HG02588 (cell line): Measurements from ENCODE around the gene CALB2.

Experiments used
- ATAC-seq: cut with Tn5 transposase; IDR thresholded peaks from one replicate; pipeline ENCODE4 v1.9.1; 2021; ENCODE audit warnings: mild to moderate bottlenecking, moderate library complexity; ENCODE audit not compliant: unreplicated experiment

The CALB2 gene

DNA sequence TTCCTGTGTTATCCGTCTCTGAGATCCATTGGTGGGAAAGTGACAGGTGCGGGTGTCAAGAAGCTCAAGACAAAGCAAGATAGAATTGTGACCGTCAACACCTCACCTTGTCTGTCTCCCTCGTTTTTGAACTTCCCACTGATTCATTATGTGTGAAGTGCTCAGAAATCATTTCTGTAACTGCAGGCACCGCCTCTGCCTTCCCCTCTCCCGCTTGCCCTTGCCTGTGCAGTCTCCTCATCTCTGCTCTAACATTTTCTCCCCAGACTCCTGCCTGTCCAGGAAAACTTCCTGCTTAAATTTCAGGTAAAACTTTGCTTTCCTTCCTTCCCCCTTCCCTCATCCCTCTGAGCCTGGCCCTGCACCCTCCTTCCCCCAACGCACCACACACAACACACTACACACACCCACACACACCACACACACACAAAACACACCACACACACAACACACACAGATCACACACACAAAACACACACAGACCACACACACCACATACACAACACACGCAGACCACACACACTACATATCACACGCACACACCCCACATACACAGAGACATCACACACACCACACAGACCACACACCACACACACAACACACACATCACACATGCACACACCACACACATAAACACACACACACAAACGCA, 25.7 kb downstream of the CALB2 start:
- no peak for ATAC-seq

DNA sequence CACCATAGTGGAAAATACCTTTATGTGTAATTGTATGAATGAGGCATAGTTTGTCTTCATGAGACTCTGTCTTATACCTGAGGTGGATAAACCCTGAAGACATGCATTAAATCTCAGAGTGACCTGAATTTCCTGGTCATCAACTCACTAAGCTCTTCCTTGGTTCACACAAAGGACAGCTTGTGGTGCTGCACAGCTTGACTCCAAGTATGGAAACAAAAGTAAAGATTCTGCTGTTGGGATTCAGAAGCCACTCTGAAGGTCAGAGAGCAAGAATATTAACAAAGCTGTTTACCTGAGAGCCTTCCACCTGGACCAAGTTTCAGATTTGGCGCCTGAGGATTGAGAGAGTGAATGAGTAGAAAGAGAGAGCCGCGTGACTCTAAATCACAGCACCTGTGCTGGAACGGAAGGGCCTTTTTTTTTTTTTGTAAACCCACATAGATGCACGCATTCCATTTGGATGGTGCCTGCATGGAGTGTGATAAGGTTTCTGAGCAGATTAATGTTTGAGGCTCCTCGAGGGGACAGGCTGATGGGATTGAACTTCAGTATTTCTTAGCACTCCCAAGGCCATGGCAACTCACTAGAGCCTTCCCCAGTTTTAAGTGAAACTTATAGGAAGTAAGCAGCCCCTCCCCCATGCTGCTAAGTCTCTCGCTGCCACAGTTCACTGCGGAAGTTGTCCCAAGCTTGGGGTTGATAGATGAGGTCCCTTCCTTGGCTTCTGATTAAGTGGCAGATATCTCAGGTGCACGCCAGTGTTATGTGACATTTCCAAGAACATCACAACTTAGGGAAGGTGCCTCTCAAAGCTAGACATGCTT, 28.7 kb downstream of the CALB2 start:
- no peak for ATAC-seq

DNA sequence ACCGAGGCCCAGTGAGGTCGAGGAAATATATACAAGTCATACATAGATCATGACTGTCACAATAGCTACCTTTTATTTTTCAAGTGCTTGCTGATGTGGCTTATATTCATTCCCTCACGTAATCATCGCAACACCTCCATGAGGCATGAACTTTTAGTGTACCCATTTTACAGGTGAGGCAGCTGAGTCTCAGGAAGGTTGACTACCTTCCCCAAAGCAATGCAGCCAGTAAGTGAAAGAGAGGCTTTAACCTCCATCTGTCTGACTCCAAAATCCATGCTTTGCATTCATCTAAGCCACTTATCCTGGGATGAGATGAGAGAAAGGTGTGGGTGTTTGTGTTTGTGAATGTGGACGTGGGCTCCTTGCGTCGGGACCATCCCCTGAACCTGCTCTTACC, 30.8 kb downstream of the CALB2 start:
- ATAC-seq = no peak

DNA sequence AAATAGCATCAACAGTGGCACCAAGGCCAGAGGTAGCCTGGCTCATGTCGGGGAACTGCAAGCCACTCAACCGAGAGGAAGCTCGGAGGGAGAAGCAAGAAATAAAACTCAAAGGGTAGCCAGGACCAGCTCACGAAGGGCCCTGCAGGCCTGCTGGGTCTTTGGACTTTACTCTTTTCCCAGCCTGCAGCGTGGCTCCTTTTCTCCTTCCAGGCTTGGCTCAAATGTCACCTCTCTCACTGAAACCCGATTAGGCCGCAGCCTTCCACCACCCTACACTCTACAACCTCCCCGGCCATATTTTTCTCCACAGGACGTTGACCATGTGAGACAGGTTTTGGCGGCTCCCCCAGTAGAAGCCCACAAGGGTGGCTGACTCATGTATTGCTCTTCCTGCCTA, 38.1 kb downstream of the CALB2 start:
- ATAC-seq = no peak

DNA sequence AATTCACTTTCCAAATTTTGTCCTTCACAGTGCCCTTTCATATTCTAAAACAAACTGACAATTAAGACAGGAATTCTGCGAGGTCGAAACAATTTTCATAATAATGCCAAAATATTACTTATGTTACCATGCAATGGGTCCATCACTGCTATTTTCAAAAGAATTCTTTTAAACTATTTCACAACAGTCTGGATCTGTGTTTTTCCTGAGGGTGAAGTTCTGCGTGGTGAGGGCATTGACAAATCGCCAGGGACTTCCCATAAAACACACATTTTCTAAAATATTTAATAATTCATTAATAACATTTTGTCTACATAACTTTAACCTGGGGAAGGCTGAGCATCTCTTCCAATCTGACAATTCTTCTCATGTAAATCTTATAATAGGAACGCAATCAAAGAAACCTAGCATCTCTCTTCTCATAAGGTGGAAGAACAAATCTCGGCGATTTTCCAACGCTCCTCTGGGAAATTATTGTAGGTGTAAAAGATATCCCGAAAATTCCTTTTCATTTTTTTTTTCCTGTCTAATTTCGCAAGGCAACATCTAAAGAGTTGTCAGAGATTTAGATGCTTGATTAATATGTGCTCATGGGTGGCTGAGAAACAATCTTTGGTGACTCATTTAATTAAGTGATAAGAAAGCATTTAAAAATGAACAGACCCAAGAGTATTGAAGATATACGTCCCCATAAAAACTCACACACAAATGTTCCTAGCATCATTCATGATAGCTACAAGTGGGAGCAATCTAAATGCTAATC, 41.5 kb downstream of the CALB2 start:
- ATAC-seq = no peak

DNA sequence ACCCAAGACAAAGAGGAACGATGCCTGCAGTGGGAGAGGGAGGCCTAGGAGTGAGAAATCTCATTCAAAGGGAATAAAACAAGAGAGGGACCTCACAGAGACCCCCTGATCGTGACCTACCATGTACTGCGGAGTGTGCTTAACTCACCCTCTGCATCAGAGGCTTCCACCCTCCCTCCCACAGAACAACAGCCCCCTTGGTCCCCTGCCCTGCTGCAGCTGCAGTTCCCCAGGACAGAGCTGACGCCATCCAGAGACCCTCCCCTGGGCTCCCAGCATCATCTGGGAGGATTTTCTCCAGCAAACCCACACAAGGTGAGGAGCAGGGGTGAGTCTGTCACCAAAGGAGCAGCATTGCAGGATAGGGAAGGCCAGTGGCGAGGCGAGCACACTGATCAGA, 43.5 kb downstream of the CALB2 start:
- no peak for ATAC-seq

DNA sequence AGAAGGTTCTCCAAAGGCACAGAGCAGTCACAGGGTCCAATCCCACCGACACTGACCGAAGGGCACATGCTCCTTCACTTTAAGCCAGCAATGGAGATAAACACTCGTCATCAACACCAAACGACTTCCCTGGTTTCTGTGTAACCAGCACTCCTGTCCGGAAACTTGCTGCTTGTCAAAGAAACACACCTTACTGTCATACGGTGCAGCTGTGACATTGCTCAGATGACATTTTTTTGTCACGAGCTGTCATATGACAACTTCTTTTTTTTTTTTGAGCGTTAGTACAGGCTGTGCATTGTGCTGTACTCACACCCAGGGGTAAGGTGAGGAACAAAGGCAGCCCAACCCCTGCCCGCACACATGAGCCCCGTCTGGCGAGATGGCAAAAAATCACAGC, 44.2 kb downstream of the CALB2 start:
- ATAC-seq = no peak

DNA sequence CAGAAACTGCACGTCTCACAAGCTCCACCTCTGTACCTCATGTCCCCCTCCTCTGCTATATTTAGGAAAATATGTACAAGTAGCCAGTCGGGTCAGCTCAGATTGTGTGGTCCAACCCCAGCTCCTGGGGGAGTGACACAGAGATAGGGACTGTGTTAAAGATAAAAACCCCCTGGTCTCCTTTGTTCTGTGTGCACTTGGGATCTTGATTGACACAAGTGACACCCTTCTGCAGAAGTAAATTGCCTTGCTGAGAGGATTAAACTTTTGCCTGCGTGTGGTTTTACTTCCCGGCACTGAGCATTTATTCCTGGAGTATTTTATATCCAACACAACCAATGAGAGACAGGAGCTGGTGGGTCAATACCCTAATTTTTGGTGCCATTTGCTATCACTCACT, 45.8 kb downstream of the CALB2 start:
- ATAC-seq = no peak

DNA sequence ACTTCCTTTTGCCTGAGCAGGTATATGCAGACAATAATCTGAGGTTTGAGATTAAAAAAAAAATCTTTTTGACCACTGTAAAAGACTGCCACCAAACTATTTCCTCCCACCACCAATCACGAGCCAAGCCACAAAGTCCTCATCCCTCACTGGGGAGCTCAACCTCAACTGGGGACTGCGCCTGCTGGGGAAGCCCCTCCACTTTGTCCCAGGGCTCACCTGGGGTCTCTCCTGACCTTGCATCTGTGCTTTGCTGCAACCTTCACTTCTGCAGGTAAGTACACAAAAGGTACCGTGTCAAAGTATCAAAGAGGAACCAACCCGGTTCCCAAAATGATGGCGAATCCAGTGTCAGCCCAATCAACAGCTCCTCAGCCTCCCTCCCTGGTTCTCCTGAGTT, 47.8 kb downstream of the CALB2 start:
- no peak for ATAC-seq

DNA sequence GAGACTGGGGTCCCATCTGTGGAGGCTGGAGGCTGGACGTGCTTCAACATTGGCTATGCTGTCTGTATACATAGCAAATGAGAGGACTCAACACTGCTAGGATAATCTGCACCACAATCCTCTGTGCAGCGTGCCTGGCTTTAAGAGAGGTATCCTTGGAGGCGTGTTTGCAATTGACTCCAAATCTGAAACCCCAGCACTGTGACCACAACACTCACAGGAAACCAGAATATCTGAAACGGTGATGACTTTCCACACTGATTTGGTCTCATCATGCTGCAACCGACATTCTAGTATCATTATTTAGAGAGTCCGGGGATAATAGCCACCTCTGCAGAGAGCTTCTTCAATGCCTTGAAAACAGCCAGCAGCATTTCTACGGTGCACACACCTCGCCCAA, 48.2 kb downstream of the CALB2 start:
- no peak for ATAC-seq

DNA sequence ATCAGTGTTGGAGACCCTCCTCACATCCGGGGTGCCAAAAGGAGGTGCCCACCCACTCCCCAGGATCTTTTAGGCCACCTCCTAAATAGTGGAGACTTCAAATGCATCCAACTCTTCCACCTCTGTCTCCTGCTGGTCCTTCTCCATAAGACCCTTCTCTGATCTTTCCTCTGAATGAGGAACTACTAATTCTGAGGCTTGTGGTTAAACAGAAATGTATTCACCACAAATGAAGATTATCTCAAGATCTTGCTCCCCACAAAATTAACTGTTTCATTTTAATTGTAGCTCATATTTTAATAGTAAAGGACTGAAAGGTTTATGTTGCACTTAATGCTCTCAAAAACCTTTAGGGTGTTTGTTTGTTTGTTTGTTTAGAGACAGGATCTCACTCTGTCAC, 49.2 kb downstream of the CALB2 start:
- ATAC-seq = no peak

DNA sequence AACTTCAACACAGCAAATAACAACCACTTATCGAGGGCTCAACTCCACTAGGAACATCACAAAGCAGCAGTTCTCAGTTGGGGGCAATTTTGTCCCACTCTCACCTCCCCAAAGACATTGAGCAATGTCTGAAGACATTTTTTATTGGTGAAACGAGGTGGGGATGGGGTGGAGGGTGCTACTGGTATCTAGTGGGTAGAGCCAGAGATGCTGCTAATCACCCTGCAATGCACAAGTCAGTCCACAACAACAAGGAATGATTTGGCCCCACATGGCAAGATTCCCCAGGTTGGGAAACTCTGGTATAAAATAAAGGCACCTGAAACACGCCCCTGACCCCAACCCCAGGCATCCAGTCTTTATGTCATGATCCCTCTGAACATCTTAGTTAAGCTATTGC, 50.0 kb downstream of the CALB2 start:
- no peak for ATAC-seq

DNA sequence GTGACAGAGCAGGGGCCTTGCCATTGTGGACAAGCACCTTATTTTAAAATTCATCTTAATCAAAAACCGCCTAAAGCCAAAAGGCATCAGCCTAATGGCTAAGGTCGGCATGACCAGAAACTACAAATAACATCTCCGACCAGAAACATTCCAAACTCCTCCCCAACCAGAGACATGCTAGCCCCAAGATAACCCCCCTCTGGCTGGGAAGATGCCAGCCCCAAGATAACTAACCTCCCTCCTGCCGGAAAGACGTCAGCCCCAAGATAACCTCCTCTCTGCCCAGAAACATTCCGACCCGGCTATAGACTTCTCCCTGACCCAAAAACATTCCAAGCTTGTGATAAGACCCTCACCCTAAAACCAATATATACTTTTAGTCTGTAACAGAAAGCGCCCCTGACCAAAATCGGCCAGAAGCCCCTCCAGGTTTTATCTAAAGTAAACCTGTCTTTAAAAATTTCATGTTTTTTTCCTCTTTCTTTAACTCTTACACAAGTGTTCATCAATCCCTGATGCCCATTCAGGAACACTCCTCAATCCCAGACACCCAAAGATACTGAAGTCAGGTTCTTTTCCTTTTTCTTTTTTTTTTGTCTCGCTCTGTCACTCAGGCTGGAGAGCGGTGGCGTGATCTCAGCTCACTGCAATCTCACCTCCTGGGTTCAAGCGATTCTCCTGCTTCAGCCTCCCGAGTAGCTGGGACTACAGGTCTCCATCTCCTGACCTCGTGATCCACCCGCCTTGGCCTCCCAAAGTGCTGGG, 50.7 kb downstream of the CALB2 start:
- ATAC-seq = no peak

DNA sequence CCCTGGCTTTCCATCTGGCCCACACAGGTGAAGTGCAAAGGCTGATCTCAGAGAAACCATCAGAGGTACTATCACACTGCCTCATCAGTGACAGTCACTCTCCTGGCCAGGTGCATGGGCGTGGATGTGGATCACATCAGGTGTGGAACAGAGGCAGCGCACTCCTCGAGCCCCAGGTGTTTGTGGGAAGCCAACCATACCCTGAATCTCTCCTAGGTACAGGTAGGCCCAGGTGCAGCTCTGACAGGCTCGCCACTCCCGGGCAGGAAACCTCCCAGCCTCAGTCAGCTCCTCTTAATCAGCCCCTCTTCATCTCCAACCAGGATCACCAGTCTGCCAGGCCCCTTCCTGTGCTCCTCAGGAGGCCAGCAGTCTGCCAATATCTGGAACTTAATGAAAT, 51.6 kb downstream of the CALB2 start:
- no peak for ATAC-seq

DNA sequence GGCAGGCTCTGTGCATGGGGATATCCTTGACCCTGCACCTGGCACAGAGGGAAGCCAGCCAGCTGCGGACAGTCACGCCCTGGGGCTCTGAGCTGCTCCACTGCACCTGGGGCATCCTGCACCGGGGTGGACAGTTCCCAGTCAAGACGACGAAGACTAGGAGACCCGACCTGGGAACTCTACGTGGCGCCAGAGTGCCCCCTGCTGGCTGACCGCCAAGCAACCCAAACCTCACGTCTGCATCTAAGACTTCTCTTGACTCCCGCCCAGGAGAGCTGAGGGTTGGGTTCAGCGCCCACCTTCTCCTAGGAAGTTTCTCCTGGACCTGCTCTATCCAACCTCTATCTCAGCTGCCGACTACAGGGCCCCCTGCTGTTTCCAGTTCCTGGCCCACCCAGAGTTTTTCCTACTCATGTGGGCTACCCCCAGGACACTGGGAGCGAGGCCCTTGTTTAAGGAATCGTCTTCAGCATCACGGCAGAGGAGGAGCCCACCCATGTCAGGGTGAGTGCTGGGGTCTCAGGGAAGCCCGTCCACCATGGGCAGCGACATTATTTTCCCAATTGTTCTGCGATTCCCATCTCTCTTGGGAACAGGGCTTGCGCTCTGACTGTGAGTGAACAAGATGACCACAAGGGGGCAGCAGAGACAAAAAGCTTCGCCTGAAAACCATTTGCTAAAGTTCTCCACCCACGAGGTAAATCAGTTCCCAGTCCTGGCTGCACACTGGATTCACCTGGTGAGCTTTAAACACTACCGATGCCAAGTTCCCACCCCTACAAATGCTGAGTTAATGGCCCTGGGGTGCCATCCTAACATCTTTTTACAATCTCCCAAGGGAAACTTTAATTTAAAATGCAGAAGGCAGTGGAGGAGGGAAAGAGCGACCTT, 54.0 kb downstream of the CALB2 start:
- peak; percentile 71 for ATAC-seq

DNA sequence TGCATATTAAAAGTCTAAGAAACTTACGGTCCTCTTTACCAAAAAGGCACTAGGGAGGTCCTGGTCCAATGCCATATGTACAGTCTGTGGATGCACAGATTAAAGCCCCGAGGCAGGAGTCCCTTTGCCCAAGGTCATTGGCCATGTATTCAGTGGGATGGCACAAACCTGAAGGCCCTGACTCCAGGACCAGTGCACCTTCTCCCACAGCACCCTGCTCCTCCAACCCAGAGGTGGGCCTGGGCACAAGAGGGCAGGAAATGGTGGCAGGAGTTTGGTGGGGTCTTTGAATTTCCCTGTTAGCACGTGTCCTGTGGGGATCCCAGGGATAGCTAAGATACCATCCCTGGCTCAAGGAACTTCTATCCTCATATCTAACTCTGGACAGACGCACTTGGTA, 54.8 kb downstream of the CALB2 start:
- no peak for ATAC-seq

DNA sequence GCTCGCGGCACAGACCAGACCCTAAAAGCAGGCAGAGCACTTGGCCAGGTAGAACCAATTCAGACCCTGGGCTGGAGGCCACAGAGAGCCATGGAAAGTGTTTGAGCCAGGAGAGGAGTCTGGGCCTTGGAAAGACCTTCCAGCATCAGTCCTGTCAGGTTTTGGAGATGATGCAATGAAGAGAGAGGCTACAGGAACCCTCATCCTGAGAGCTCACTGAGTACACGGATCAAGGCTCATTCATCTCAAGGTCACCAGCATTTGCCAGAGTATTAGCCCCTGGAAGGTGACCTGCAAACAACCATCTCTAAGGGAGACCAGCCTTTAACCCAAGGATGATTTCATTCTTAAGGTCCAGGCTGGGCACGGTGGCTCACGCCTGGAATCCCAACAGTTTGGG, 55.5 kb downstream of the CALB2 start:
- ATAC-seq = no peak

DNA sequence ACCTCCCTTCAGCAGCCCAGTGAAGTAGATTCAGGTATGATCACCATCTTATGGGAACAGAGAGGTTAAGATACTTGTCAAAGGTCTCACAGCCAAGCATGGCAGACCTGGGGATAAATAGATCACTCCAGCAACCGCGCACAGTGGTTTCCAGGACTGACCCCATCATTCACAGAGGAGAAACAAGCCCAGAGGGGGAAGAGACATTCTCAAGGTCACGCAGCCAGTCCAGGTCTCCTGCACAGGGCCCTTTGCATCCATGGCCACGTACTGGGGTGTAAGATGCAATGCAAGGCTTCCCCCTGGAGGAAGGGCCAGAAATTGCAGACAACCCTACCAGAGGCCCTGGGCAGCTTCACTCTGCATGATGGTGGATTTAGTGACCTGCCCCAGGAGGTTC, 63.4 kb downstream of the CALB2 start:
- ATAC-seq = no peak

DNA sequence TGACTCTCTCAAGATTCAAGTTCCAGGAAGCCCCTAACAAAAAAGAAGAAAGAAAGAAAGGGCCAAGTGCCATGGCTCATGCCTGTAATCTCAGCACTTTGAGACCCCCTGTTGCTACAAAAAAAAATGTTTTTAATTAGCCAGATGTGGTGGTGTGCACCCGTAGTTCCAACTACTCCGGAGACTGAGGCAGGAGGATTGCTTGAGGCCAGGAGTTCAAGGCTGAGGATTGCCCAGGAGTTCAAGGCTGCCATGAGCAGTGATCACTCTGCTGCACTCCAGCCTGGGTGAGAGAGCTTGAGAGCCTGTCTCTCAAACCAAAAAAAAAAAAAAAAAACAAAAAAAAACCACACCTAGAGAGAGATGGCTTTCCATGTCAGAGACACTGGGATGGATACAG, 64.5 kb downstream of the CALB2 start:
- ATAC-seq = no peak

DNA sequence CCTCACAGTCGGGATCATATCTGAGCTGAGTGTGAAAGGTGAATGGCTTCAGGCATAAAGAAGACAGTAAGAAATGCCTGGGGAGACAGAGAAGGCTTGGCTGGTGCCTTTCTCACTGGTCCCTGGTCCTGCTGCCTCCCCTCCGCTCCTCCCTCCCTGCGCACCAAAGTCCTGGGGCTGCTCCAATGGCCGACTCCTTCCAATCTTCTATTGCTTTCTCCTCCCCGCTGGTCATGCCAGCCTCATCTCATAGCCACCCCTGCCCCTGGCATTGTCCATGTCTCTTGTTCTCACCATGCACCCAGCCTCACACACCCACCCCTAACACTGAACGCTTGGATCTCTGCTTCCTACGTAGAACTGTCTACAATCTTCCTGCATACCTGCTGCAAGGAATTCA, 65.3 kb downstream of the CALB2 start:
- ATAC-seq = no peak
